GM23338 (cell line): ENCODE data around the gene ARHGEF11.

ENCODE experiments used
- CTCF ChIP-seq, 2 experiments: fragments of 200-600 bp in 1 of 2; sonication (generic) in 1 of 2; conservative IDR thresholded peaks; 2 replicates each; pipeline versions ENCODE4 v1.5.1 to v1.6.1; 2016 to 2017; ENCODE audit warnings: antibody characterized with exemption in 2 of 2, low read depth in 2 of 2, mild to moderate bottlenecking in 2 of 2, moderate library complexity in 1 of 2
- EZH2 ChIP-seq: fragments of 200-600 bp; sonication (generic); IDR thresholded peaks from one replicate; pipeline ENCODE4 v1.8.0; 2017; ENCODE audit warnings: antibody characterized with exemption, mild to moderate bottlenecking, low read depth; ENCODE audit not compliant: unreplicated experiment
- EZH2phosphoT487 ChIP-seq: fragments of 200-600 bp; sonication (generic); IDR thresholded peaks from one replicate; pipeline ENCODE4 v1.8.1; 2018; ENCODE audit warnings: antibody characterized with exemption; ENCODE audit not compliant: unreplicated experiment
- REST ChIP-seq: IDR thresholded peaks from one replicate; pipeline ENCODE4 v1.6.1; 2018; ENCODE audit warnings: antibody characterized with exemption; ENCODE audit not compliant: unreplicated experiment
- ZNF462 ChIP-seq: fragments of 250-450 bp; sonication (Bioruptor Pico); IDR thresholded peaks from 2 replicates; pipeline ENCODE4 v1.5.0; 2020; ENCODE audit warnings: mild to moderate bottlenecking, moderate library complexity

GRCh38 chr1:156905176-156905575 is 140.4 kb downstream of the ARHGEF11 start:
- no peak for TF ChIP-seq CTCF (conservative IDR thresholded peaks at IDR 0.05; ENCODE audit: low read depth in 2 of 2)
- no peak for TF ChIP-seq EZH2
- no peak for TF ChIP-seq ZNF462 (CRISPR knock-in tag)
- TF ChIP-seq EZH2phosphoT487, result no peak
- TF ChIP-seq REST, result no peak
